OCI-LY1 (cell line): ENCODE measurements around the gene TTC23.

ENCODE experiments used
- H2AFZ ChIP-seq: fragments of 200-600 bp; sonication (generic), shearing (Covaris generic); 2 replicates; pipeline ENCODE4 v1.6.0; 2014; ENCODE audit warnings: antibody characterized with exemption, mild to moderate bottlenecking, low read length
- H3F3A ChIP-seq: fragments of 200-600 bp; sonication (generic), shearing (Covaris generic); 2 replicates; pipeline ENCODE4 v1.6.0; 2014; ENCODE audit warnings: mild to moderate bottlenecking, antibody characterized with exemption, low read length, moderate library complexity; ENCODE audit not compliant: insufficient read depth
- H3K27ac ChIP-seq: fragments of 200-600 bp; sonication (generic); 2 replicates; pipeline ENCODE4 v1.5.1; 2014; ENCODE audit warnings: low read length, mixed run types, mild to moderate bottlenecking, low read depth; ENCODE audit not compliant: poor library complexity, severe bottlenecking
- H3K27me3 ChIP-seq: fragments of 200-600 bp; sonication (generic); 2 replicates; pipeline ENCODE4 v1.6.0; 2014; ENCODE audit warnings: antibody characterized with exemption, mild to moderate bottlenecking, low read length, moderate library complexity; ENCODE audit not compliant: insufficient read depth
- H3K36me3 ChIP-seq: fragments of 200-600 bp; sonication (generic); 2 replicates; pipeline ENCODE4 v1.6.1; 2014; ENCODE audit warnings: mild to moderate bottlenecking, antibody characterized with exemption, low read length, moderate library complexity, mixed read lengths; ENCODE audit not compliant: insufficient read depth
- H3K4me1 ChIP-seq: fragments of 200-600 bp; sonication (generic); 2 replicates; pipeline ENCODE4 v1.5.1; 2014; ENCODE audit warnings: mild to moderate bottlenecking, low read length, moderate library complexity; ENCODE audit not compliant: insufficient read depth, severe bottlenecking
- H3K4me2 ChIP-seq: fragments of 200-600 bp; sonication (generic), shearing (Covaris generic); 2 replicates; pipeline ENCODE4 v1.6.1; 2014; ENCODE audit warnings: low read length
- H3K4me3 ChIP-seq: fragments of 200-600 bp; sonication (generic); 2 replicates; pipeline ENCODE4 v1.5.1; 2014; ENCODE audit warnings: low read length, low read depth, mild to moderate bottlenecking, mixed read lengths; ENCODE audit not compliant: poor library complexity, severe bottlenecking
- H3K79me2 ChIP-seq: fragments of 200-600 bp; shearing (Covaris generic); 2 replicates; pipeline ENCODE4 v1.6.1; 2016; ENCODE audit warnings: mixed run types, low read length, mixed read lengths; ENCODE audit not compliant: insufficient read depth
- H3K9ac ChIP-seq: fragments of 200-600 bp; sonication (generic), shearing (Covaris generic); 2 replicates; pipeline ENCODE4 v1.6.1; 2014; ENCODE audit warnings: mild to moderate bottlenecking, low read length, mixed read lengths
- H3K9me2 ChIP-seq: fragments of 200-600 bp; sonication (generic), shearing (Covaris generic); 2 replicates; pipeline ENCODE4 v1.6.1; 2014; ENCODE audit warnings: low read depth, mild to moderate bottlenecking, low read length, mixed read lengths
- H3K9me3 ChIP-seq: fragments of 200-600 bp; shearing (Covaris generic); 2 replicates; pipeline ENCODE4 v1.6.1; 2014; ENCODE audit warnings: low read length, mixed read lengths
- H4K20me1 ChIP-seq: fragments of 200-600 bp; sonication (generic), shearing (Covaris generic); 2 replicates; pipeline ENCODE4 v1.6.0; 2016; ENCODE audit warnings: mild to moderate bottlenecking, low read length; ENCODE audit not compliant: insufficient read depth
- EZH2 ChIP-seq: fragments of 200-600 bp; sonication (generic), shearing (Covaris generic); IDR thresholded peaks from 2 replicates; pipeline ENCODE4 v1.8.0; 2017; ENCODE audit warnings: borderline replicate concordance, mixed run types, mild to moderate bottlenecking, antibody characterized with exemption, low read length, moderate library complexity, mixed read lengths
- TF ChIP-seq, protein P1 (sequence below): fragments of 200-600 bp; sonication (generic), shearing (Covaris generic); IDR thresholded peaks from 2 replicates; pipeline ENCODE4 v1.5.1; 2017; ENCODE audit warnings: mild to moderate bottlenecking, antibody characterized with exemption, low read length, moderate library complexity, mixed read lengths

The TTC23 gene

DNA sequence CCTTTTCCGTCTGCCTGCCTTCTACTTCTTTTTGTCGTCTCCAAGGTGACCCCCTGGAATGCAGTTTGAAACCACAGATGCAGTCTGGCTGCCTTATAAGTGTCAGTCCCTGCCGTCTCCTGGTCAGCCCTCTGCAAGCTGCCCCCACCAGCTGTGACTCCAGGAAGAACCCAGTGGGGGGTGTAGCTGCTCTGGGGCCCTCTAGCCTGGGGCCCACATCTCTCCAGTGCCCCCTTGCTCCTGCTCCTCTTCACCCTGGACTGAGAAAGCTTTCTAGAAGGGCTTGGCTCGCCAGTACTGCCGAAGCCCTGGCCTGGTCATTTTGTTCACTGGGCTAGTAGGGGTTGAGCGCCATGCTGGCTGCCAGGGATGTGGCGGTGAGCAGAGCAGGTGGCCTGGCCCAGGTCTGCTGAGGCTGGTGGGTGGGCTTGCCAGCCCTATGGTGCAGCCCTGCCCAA, 123.2 kb downstream of the TTC23 start:
- Histone ChIP-seq H4K20me1 (no peaks in the 10 kb centered on the region), H3K27me3 (peaks cover 11% of the 10 kb centered on the region; the same call in 1 of the 2 replicates), H3K4me1 (no peaks in the 10 kb centered on the region), H3K9ac (no peak overlapping the region), H3K9me3 (no peaks in the 10 kb centered on the region), H3F3A (no peaks in the 10 kb centered on the region), H3K27ac (no peak overlapping the region), H3K4me3 (no peak overlapping the region), H3K36me3 (no peaks in the 10 kb centered on the region), H3K79me2 (no peaks in the 10 kb centered on the region), H3K9me2 (no peaks in the 10 kb centered on the region), H2AFZ (no peak overlapping the region), H3K4me2 (no peak overlapping the region)
- no peak for TF ChIP-seq EZH2
- TF ChIP-seq, protein P1, sequence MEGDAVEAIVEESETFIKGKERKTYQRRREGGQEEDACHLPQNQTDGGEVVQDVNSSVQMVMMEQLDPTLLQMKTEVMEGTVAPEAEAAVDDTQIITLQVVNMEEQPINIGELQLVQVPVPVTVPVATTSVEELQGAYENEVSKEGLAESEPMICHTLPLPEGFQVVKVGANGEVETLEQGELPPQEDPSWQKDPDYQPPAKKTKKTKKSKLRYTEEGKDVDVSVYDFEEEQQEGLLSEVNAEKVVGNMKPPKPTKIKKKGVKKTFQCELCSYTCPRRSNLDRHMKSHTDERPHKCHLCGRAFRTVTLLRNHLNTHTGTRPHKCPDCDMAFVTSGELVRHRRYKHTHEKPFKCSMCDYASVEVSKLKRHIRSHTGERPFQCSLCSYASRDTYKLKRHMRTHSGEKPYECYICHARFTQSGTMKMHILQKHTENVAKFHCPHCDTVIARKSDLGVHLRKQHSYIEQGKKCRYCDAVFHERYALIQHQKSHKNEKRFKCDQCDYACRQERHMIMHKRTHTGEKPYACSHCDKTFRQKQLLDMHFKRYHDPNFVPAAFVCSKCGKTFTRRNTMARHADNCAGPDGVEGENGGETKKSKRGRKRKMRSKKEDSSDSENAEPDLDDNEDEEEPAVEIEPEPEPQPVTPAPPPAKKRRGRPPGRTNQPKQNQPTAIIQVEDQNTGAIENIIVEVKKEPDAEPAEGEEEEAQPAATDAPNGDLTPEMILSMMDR: no peak

DNA sequence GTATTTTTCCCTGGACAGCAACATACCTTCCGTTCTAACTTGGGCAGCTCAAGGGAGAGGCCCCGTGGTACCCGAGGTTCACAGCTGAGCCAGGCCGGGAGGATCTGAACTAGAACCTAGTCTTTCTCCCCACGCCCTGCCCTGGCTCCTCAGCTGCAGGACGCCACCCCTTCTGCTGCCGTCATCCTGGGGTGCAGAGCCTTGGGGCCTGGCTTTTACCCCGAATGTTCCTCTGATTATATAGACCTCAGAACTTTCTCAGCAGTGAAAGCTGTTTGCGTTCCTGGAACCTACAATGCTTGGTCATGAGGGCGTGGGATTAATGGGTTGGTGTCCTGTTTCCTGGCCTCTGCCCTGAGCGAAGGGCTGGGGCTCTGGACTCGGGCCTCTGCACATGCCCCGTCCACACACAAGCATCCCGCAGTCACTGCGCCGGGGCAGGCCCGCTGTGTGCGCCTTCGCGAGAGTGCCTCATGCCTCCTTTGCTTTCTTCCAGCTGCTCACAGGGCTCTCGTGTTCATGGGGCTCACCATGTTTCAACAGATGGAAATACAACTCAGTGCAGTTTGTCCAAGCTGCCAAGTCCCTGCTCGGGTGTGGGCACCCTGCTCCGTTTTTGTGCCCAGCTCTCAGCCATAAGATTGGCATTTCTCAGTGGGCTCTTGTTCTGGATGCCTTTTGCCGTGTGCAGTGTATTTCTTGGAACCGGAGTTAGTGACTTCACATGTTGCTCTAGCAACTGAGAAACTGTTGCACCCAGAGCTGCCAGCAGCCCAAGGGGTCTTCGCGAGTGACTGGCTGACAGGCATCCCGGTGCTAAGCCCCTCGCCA, 124.1 kb downstream of the TTC23 start:
- Histone ChIP-seq H2AFZ (no peak overlapping the region), H3K9me3 (no peaks in the 10 kb centered on the region), H3K4me2 (no peak overlapping the region), H3K27ac (no peak overlapping the region), H3K9me2 (no peaks in the 10 kb centered on the region), H4K20me1 (no peaks in the 10 kb centered on the region), H3K79me2 (no peaks in the 10 kb centered on the region), H3K4me1 (no peaks in the 10 kb centered on the region), H3K4me3 (no peak overlapping the region), H3K9ac (no peak overlapping the region), H3F3A (no peaks in the 10 kb centered on the region), H3K36me3 (no peaks in the 10 kb centered on the region), H3K27me3 (peaks cover 11% of the 10 kb centered on the region; the same call in 1 of the 2 replicates)
- TF ChIP-seq, protein P1: no peak
- no peak for TF ChIP-seq EZH2

DNA sequence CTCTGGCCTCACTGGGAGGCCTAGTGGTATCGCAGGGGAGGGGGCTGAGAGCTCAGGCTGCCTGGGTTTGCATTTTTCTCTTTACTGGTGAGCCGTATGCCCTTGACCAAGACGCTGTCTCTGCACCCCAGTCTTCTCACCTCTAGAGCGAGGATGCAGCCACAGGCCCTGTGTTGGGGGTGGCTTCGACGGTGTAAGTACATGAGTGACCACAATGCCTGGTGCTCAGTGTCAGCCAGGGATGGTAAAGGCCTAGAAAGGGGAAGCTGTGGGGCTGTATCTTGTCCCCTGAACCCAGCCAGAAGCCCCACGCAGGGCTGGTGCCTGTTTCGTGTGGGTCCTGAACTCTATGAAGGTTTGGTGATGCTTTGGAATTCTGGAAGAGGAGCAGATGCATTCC, 124.7 kb downstream of the TTC23 start:
- Histone ChIP-seq H2AFZ (no peak overlapping the region), H3K27ac (no peak overlapping the region), H3K9ac (no peak overlapping the region)

More for the DNA sequence above, 124.7 kb downstream of the TTC23 start:
- no peaks in the 10 kb centered on the region for H3F3A ChIP-seq
- no peaks in the 10 kb centered on the region for H3K9me3 ChIP-seq
- no peaks in the 10 kb centered on the region for H3K4me1 ChIP-seq
- H3K4me2 ChIP-seq: no peak overlapping the region
- no peaks in the 10 kb centered on the region for H3K36me3 ChIP-seq
- H3K27me3 ChIP-seq: peaks cover 11% of the 10 kb centered on the region; the same call in 1 of the 2 replicates
- no peak overlapping the region for H3K4me3 ChIP-seq
- H3K9me2 ChIP-seq: no peaks in the 10 kb centered on the region
- no peaks in the 10 kb centered on the region for H3K79me2 ChIP-seq
- no peak for TF ChIP-seq EZH2
- TF ChIP-seq, protein P1: no peak
- H4K20me1 ChIP-seq: no peaks in the 10 kb centered on the region
